Activated CD8-positive, alpha-beta T cell treated with anti-CD3 and anti-CD28 coated beads for 36 hours (primary cell): ENCODE data around the gene KMT2D. TPM values are rescaled to one million over a fixed set of nuclear protein-coding genes. Genes with fewer than 3 reads are reported as not detected.
A peak's percentile ranks its signal among the peaks of the same experiment; 100 is the strongest.

ENCODE experiments used
- ATAC-seq: fragments of 200-7000 bp; cut with Tn5 transposase; one replicate; pipeline ENCODE4 v1.10.0; 2021; ENCODE audit warnings: mild to moderate bottlenecking, moderate library complexity
- CTCF ChIA-PET: fragments of 350-600 bp; sonication (Branson Sonifier 250); formaldehyde crosslinking; loops from one replicate; lab custom pipeline; 2021; ENCODE audit warnings: antibody characterized with exemption; lab: Charles Lee
- POLR2A ChIA-PET: fragments of 350-600 bp; sonication (Branson Sonifier 250); formaldehyde crosslinking; loops from one replicate; lab custom pipeline; 2021; ENCODE audit warnings: antibody characterized with exemption; lab: Charles Lee
- DNase-seq: peaks from one replicate; pipeline ENCODE4 v3.0.0-alpha.2; 2020
- H3K27ac Mint-ChIP-seq: one replicate; pipeline ENCODE4 v1.8.0; 2021; ENCODE audit warnings: mild to moderate bottlenecking, mixed read lengths
- H3K27me3 Mint-ChIP-seq: one replicate; pipeline ENCODE4 v1.8.0; 2021; ENCODE audit warnings: mixed read lengths
- H3K36me3 Mint-ChIP-seq: one replicate; pipeline ENCODE4 v1.8.0; 2021; ENCODE audit warnings: low read depth, mixed read lengths
- H3K4me1 Mint-ChIP-seq: one replicate; pipeline ENCODE4 v1.8.0; 2021; ENCODE audit warnings: low read depth, mixed read lengths
- H3K4me3 Mint-ChIP-seq: one replicate; pipeline ENCODE4 v1.8.0; 2021; ENCODE audit warnings: mild to moderate bottlenecking, moderate library complexity, mixed read lengths
- H3K9me3 Mint-ChIP-seq: one replicate; pipeline ENCODE4 v1.8.0; 2021; ENCODE audit warnings: mixed read lengths
- intact Hi-C: fragments of 100-400 bp; cut with micrococcal nuclease; formaldehyde crosslinking; loops from one replicate; pipeline ENCODE4 v1.10.0; 2022
- total RNA-seq, 2 experiments: library from RNA; stranded (reverse); gene quantifications; one replicate each; pipeline ENCODE4 v1.2.3, GENCODE V29; 2021
- TF ChIP-seq, protein P1 (sequence below): fragments of 200-600 bp; IDR thresholded peaks from one replicate; pipeline ENCODE4 v1.8.0; 2022; ENCODE audit warnings: antibody characterized with exemption, mild to moderate bottlenecking

KMT2D gene
- total RNA-seq, 2 experiments from 2014 or later: 57.5 to 62.3 TPM

DNA sequence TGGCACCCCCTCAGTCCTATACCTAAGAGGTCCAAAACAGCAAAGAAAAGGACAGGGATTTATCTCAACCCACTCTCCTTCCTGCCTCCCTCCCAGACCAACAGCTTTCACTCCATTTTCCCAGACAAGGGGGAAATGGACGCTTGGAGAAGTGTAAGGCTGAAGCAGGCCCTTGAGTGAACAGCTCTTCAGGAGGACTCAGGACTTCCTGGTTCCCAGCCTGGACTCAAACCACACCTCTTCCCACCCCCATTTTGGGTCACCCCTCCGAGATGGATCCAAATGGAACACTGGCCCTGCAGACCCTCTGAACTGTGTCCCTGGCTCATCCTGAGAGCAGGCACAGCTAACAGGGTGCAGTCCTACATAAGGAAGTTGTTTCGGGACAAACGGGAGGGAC lies 2.7 kb downstream of the KMT2D start:
- no peaks in the 10 kb centered on the region for H3K9me3 Mint-ChIP-seq
- ChIA-PET CTCF (interaction anchor here (0.8 to 6.5 kb wide), 8 partner anchors 12 to 80 kb away, joined by 3 to 53 read pairs (median 6); partner anchors contain the start of genes RHEBL1, TUBA1B and WNT1), POLR2A (interaction anchor here (0.9 to 4.5 kb wide), 5 partner anchors 9 to 73 kb away, joined by 3 to 31 read pairs (median 11); partner anchors contain the start of genes RHEBL1 and TUBA1B)
- intact Hi-C loops: no loop called here
- ATAC-seq (no peak), DNase-seq (no peak)
- H3K4me3 Mint-ChIP-seq: peak overlapping the region; percentile 97
- H3K36me3 Mint-ChIP-seq: peaks cover 43% of the 10 kb centered on the region
- no peaks in the 10 kb centered on the region for H3K27me3 Mint-ChIP-seq
- peak overlapping the region; percentile 92 for H3K27ac Mint-ChIP-seq
- TF ChIP-seq, protein P1, sequence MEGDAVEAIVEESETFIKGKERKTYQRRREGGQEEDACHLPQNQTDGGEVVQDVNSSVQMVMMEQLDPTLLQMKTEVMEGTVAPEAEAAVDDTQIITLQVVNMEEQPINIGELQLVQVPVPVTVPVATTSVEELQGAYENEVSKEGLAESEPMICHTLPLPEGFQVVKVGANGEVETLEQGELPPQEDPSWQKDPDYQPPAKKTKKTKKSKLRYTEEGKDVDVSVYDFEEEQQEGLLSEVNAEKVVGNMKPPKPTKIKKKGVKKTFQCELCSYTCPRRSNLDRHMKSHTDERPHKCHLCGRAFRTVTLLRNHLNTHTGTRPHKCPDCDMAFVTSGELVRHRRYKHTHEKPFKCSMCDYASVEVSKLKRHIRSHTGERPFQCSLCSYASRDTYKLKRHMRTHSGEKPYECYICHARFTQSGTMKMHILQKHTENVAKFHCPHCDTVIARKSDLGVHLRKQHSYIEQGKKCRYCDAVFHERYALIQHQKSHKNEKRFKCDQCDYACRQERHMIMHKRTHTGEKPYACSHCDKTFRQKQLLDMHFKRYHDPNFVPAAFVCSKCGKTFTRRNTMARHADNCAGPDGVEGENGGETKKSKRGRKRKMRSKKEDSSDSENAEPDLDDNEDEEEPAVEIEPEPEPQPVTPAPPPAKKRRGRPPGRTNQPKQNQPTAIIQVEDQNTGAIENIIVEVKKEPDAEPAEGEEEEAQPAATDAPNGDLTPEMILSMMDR: no peak
- peaks cover 45% of the 10 kb centered on the region for H3K4me1 Mint-ChIP-seq

DNA sequence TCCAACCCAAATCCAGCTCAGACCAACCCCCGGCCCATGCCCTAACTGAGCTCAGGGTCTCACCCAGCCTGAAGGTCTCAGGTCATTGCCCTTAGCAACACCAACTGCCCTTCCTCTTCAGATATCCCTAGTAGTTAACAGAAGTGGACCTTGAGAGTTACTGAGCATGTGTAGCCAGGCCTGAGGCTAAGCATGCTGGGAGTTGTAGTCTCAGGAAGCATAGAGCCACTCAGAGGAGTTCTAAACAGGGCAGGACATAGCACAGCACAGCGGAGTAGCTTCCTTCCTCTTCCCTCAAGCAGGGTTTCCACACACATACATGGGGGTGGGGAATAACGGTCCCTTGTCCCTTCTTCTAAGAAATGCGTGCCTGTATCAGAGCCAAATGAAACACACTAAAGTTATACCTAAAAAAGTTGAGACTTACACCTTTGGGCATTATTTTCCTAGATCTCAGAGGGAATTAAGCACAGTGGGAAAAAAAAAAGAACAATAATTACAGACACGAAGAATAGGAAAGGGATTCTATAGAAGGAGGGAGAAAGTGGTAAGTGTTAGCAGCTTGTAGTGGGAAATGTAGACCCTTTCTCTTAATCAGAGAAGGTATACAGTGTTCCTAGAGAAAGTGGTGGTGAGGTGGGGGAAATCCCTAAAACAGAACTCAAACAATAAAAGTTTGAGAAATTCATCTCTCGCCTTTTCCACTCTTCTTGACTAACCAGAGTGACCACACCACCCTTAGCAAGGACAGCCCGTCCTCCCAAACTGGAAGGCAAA lies 4.4 kb downstream of the KMT2D start:
- Mint-ChIP-seq H3K27ac (peak overlapping the region; percentile 92), H3K27me3 (no peaks in the 10 kb centered on the region), H3K4me1 (peaks cover 42% of the 10 kb centered on the region), H3K36me3 (peaks cover 56% of the 10 kb centered on the region), H3K4me3 (peak overlapping the region; percentile 97), H3K9me3 (no peaks in the 10 kb centered on the region)
- ChIA-PET CTCF (interaction anchor here (1.3 to 6.5 kb wide), 4 partner anchors 8 to 68 kb away, joined by 5 to 53 read pairs (median 12); no protein-coding TSS in a partner anchor), POLR2A (interaction anchor here (1.5 to 4.5 kb wide), 4 partner anchors 13 to 74 kb away, joined by 5 to 31 read pairs (median 6); partner anchors contain the start of genes RHEBL1 and TUBA1B)
- peak; percentile 77 for ATAC-seq
- TF ChIP-seq, protein P1: no peak
- peak; percentile 76 for DNase-seq
- intact Hi-C loops: no loop called here

GRCh38 chr12:49055092-49055491 lies 5.5 kb downstream of the KMT2D start:
- TF ChIP-seq, protein P1: no peak
- Mint-ChIP-seq H3K27me3 (no peaks in the 10 kb centered on the region), H3K4me1 (peaks cover 41% of the 10 kb centered on the region), H3K4me3 (no peak overlapping the region), H3K36me3 (peaks cover 61% of the 10 kb centered on the region), H3K27ac (peak overlapping the region; percentile 2), H3K9me3 (no peaks in the 10 kb centered on the region)
- DNase-seq: no peak
- ChIA-PET POLR2A (interaction anchor here (0.9 to 4.5 kb wide), 5 partner anchors 11 to 75 kb away, joined by 3 to 31 read pairs (median 6); partner anchors contain the start of genes RHEBL1 and TUBA1B), CTCF (interaction anchor here (0.7 to 6.5 kb wide), 7 partner anchors 9 to 131 kb away, joined by 3 to 53 read pairs (median 5); no protein-coding TSS in a partner anchor)
- intact Hi-C loops: no loop called here
- ATAC-seq: no peak

- Mint-ChIP-seq H3K4me3 (no peak overlapping the region), H3K27me3 (no peaks in the 10 kb centered on the region), H3K9me3 (no peaks in the 10 kb centered on the region), H3K36me3 (peaks cover 60% of the 10 kb centered on the region), H3K4me1 (peaks cover 41% of the 10 kb centered on the region), H3K27ac (peak overlapping the region; percentile 2)
- intact Hi-C loops: no loop called here
- no peak for DNase-seq
- ChIA-PET CTCF (interaction anchor here (0.8 to 6.5 kb wide), 4 partner anchors 9 to 130 kb away, joined by 3 to 53 read pairs (median 10); no protein-coding TSS in a partner anchor), POLR2A (interaction anchor here (0.9 to 4.5 kb wide), 4 partner anchors 18 to 76 kb away, joined by 3 to 31 read pairs (median 6); partner anchors contain the start of gene TUBA1B)
- ATAC-seq: no peak
- TF ChIP-seq, protein P1: no peak
Measured at GRCh38 chr12:49054524-49054923, 6.1 kb downstream of the KMT2D start.
